Cardiac muscle cell (in vitro differentiated cells and primary cell): Measurements from ENCODE around the gene CYB5R3. TPM values are rescaled to one million over a fixed set of nuclear protein-coding genes. Genes with fewer than 3 reads are reported as not detected.

Experiments
- DNase-seq, 2 donors: peaks; one replicate each; pipeline versions ENCODE4 v3.0.0 to v3.0.0-alpha.2; 2010 to 2017; ENCODE audit warnings: low read depth in 1 of 2, low spot score in 1 of 2
- H3K27ac ChIP-seq: fragments of 200-600 bp; sonication (generic); 2 replicates; pipeline ENCODE4 v1.5.1; 2016
- H3K27me3 ChIP-seq: fragments of 200-600 bp; sonication (generic); 2 replicates; pipeline ENCODE4 v1.6.0; 2016; ENCODE audit warnings: control low read depth
- H3K36me3 ChIP-seq: fragments of 200-600 bp; sonication (generic); 2 replicates; pipeline ENCODE4 v1.5.1; 2016; ENCODE audit warnings: control low read depth
- H3K4me1 ChIP-seq: fragments of 200-600 bp; sonication (generic); 2 replicates; pipeline ENCODE4 v1.8.1; 2017; ENCODE audit warnings: low read depth, mild to moderate bottlenecking, mixed run types
- H3K4me3 ChIP-seq: fragments of 200-600 bp; sonication (generic); 2 replicates; pipeline ENCODE4 v1.5.1; 2016; ENCODE audit warnings: mild to moderate bottlenecking
- H3K9me3 ChIP-seq: fragments of 200-600 bp; sonication (generic); 2 replicates; pipeline ENCODE4 v1.5.1; 2017; ENCODE audit warnings: low read depth, mild to moderate bottlenecking, control low read depth
- CTCF ChIP-seq: IDR thresholded peaks from 2 replicates; pipeline ENCODE4 v1.5.1; 2012; ENCODE audit warnings: low read depth, mild to moderate bottlenecking, low read length
- polyA plus RNA-seq: library from polyadenylated mRNA; unstranded; fragments of >200 nt; fragmentation: Nextera tagmentation; extraction: Ambion mirVana; gene quantifications from 2 replicates; pipeline ENCODE4 v1.2.1, GENCODE V29; 2016
- total RNA-seq: library from RNA; depleted of rRNA; stranded (reverse); fragments of >200 nt; gene quantifications from 2 replicates; pipeline ENCODE4 v1.2.3, GENCODE V29; 2016

CYB5R3 gene
- total and polyA plus RNA-seq, 2 experiments from 2014 or later: 180 to 366 TPM

GRCh38 chr22:42615092-42615859, 33.9 kb downstream of the CYB5R3 start:
- H3K27me3 ChIP-seq: no peaks in the 10 kb centered on the region
- peak overlapping the region; percentile 99 for H3K27ac ChIP-seq

GRCh38 chr22:42614312-42615091, 34.7 kb downstream of the CYB5R3 start, which contains the start of gene POLDIP3:
Gene POLDIP3, minus strand, starts transcription at chr22:42614883. Its CDS starts 26 bp downstream, at chr22:42614857.
- Histone ChIP-seq H3K36me3 (no peaks in the 10 kb centered on the region), H3K9me3 (no peaks in the 10 kb centered on the region), H3K4me3 (peak within 1 kb of the TSS; percentile 79), H3K27me3 (no peaks in the 10 kb centered on the region), H3K4me1 (peaks cover 8% of the 10 kb centered on the region), H3K27ac (peak within 1 kb of the TSS; percentile 99)
- DNase-seq: peak; percentile 99
- TF ChIP-seq CTCF: peak; percentile 24

More at GRCh38 chr22:42615092-42615859, 33.9 kb downstream of the CYB5R3 start:
- no peak for TF ChIP-seq CTCF
- H3K36me3 ChIP-seq: no peaks in the 10 kb centered on the region
- H3K4me3 ChIP-seq: peak overlapping the region; percentile 79
- peak; percentile 95 to 99 for DNase-seq
- H3K9me3 ChIP-seq: no peaks in the 10 kb centered on the region
- H3K4me1 ChIP-seq: peaks cover 8% of the 10 kb centered on the region

GRCh38 chr22:42613872-42614301, 35.3 kb downstream of the CYB5R3 start:
- Histone ChIP-seq H3K4me3 (peak overlapping the region; percentile 79), H3K9me3 (no peaks in the 10 kb centered on the region), H3K27me3 (no peaks in the 10 kb centered on the region), H3K36me3 (no peaks in the 10 kb centered on the region), H3K4me1 (peaks cover 8% of the 10 kb centered on the region), H3K27ac (peak overlapping the region; percentile 99)
- DNase-seq: peak in 1 of 2 donors; percentile 28
- no peak for TF ChIP-seq CTCF

GRCh38 chr22:42612336-42612735, 36.9 kb downstream of the CYB5R3 start:
- no peak overlapping the region for H3K4me3 ChIP-seq
- no peaks in the 10 kb centered on the region for H3K36me3 ChIP-seq
- TF ChIP-seq CTCF: no peak
- H3K9me3 ChIP-seq: no peaks in the 10 kb centered on the region
- peaks cover 8% of the 10 kb centered on the region for H3K4me1 ChIP-seq
- no peak for DNase-seq
- H3K27me3 ChIP-seq: no peaks in the 10 kb centered on the region
- peak overlapping the region; percentile 99 for H3K27ac ChIP-seq

- H3K27me3 ChIP-seq: no peaks in the 10 kb centered on the region
- DNase-seq: peak in 1 of 2 donors; percentile 26
- H3K36me3 ChIP-seq: no peaks in the 10 kb centered on the region
- TF ChIP-seq CTCF: no peak
- no peak overlapping the region for H3K4me3 ChIP-seq
- no peak overlapping the region for H3K27ac ChIP-seq
- H3K9me3 ChIP-seq: no peaks in the 10 kb centered on the region
- H3K4me1 ChIP-seq: peaks cover 8% of the 10 kb centered on the region
Observed at GRCh38 chr22:42611051-42611450, 38.1 kb downstream of the CYB5R3 start.
